K562 (cell line): Measurements from ENCODE around the gene GPR55.

Experiments
- POLR2A ChIP-seq: fragments of 450-650 bp; conservative IDR thresholded peaks from 2 replicates; pipeline ENCODE4 v1.6.1; 2016
- TAF1 ChIP-seq: IDR thresholded peaks from 2 replicates; pipeline ENCODE4 v1.6.1; 2011; ENCODE audit warnings: mild to moderate bottlenecking, low read length, moderate library complexity; ENCODE audit not compliant: insufficient read depth, control insufficient read depth, severe bottlenecking; ENCODE audit errors: extremely low read depth

DNA sequence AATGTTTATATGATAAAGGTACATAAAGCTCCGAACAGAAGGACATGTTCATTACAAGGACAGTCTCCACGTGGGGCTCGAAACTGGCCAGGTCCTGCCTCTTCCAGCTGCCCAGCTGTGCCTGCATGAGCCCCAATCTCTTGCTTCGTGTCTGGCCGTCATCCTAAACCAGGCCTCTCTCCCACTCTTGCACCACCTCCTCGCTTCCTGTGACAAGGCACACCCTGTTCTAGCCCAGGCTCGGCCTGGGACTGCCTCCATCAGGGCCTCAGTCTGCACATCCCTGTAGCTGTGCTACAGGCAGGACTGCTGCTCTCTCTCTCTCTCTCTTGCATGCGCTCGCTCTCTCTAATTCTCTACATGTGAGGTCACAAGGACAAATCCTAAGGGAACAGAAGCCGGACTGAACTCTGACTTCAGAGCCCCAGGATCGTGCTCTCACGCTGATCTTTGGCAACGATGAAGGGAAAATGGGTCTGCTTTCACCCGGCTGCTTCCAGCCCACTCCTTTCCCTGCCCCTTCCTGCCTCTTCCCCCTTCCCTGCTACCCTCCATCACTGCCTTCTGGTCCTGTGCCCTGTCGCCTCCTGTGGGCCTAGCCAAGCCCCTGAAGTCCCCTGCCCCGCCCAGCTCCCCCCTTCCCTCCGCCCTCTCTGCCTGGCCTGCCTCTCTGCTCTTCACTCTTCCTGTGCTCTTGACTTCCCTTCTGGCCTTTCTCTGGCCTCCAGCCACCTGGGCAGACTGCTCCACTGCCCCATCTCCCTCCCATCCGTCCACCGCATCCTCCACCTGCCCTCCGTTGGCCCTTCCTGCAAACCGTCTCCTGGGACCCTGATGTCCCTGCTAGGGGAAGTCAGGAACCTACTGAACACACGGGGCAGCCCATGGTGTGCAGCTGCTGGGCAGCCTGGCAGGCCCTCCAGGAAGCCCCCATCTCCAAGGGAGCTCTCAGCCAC lies 7.8 kb upstream of the GPR55 start:
- TF ChIP-seq TAF1 (no peak), POLR2A (no peak)
